AML-193 (cell line): ENCODE data around the gene IRX2.
A peak's percentile ranks its signal among the peaks of the same experiment; 100 is the strongest.

Experiments
- DNase-seq, 2 experiments: peaks; one replicate each; lab custom pipeline; 2025; lab: John Stamatoyannopoulos, UW

Gene IRX2

GRCh38 chr5:2718115-2718514 lies 33.4 kb downstream of the IRX2 start:
- no peak for DNase-seq

- DNase-seq = no peak
Observed at GRCh38 chr5:2715856-2716255, 35.6 kb downstream of the IRX2 start.

GRCh38 chr5:2714805-2715204 lies 36.7 kb downstream of the IRX2 start:
- DNase-seq = no peak

- DNase-seq = no peak
Observed at GRCh38 chr5:2714026-2714425, 37.5 kb downstream of the IRX2 start.

- no peak for DNase-seq
Observed at GRCh38 chr5:2711446-2712425, 39.7 kb downstream of the IRX2 start.

GRCh38 chr5:2710910-2711309 lies 40.6 kb downstream of the IRX2 start:
- peak; percentile 0 to 1 for DNase-seq

- DNase-seq = no peak
Observed at GRCh38 chr5:2709976-2710689, 41.3 kb downstream of the IRX2 start.

GRCh38 chr5:2708751-2709150 lies 42.7 kb downstream of the IRX2 start:
- DNase-seq = no peak

GRCh38 chr5:2708132-2708531 lies 43.3 kb downstream of the IRX2 start:
- no peak for DNase-seq

- no peak for DNase-seq
Observed at GRCh38 chr5:2705861-2706260, 45.6 kb downstream of the IRX2 start.

- no peak for DNase-seq
Observed at GRCh38 chr5:2704806-2705645, 46.5 kb downstream of the IRX2 start.

GRCh38 chr5:2704111-2704510 lies 47.4 kb downstream of the IRX2 start:
- DNase-seq = no peak

- DNase-seq = no peak
Observed at GRCh38 chr5:2703615-2704014, 47.9 kb downstream of the IRX2 start.

GRCh38 chr5:2703041-2703440 lies 48.4 kb downstream of the IRX2 start:
- no peak for DNase-seq

- no peak for DNase-seq
Observed at GRCh38 chr5:2702096-2702879, 49.2 kb downstream of the IRX2 start.

GRCh38 chr5:2701592-2701991 lies 49.9 kb downstream of the IRX2 start:
- DNase-seq = no peak

GRCh38 chr5:2700876-2701275 lies 50.6 kb downstream of the IRX2 start:
- no peak for DNase-seq

- no peak for DNase-seq
Observed at GRCh38 chr5:2699686-2700085, 51.8 kb downstream of the IRX2 start.

GRCh38 chr5:2699231-2699630 lies 52.2 kb downstream of the IRX2 start:
- no peak for DNase-seq

GRCh38 chr5:2698581-2698980 lies 52.9 kb downstream of the IRX2 start:
- DNase-seq = no peak

- DNase-seq = no peak
Observed at GRCh38 chr5:2697446-2698200, 53.9 kb downstream of the IRX2 start.
